HG03139 (cell line): ENCODE results near the gene AEBP1.

ENCODE experiments used
- ATAC-seq: cut with Tn5 transposase; IDR thresholded peaks from one replicate; pipeline ENCODE4 v1.9.1; 2021; ENCODE audit not compliant: unreplicated experiment

AEBP1 gene

GRCh38 chr7:44104860-44105771 is 971 bp downstream of the AEBP1 start:
- no peak for ATAC-seq

GRCh38 chr7:44105832-44106231 is 1.7 kb downstream of the AEBP1 start:
- no peak for ATAC-seq

GRCh38 chr7:44106311-44107065 is 2.3 kb downstream of the AEBP1 start:
- no peak for ATAC-seq

- ATAC-seq = no peak
These were observed 3.2 kb downstream of the AEBP1 start for GRCh38 chr7:44107116-44107960.

GRCh38 chr7:44107961-44108767 is 4.0 kb downstream of the AEBP1 start:
- no peak for ATAC-seq

GRCh38 chr7:44108768-44109750 is 4.9 kb downstream of the AEBP1 start:
- ATAC-seq = no peak

GRCh38 chr7:44109991-44110390 is 5.8 kb downstream of the AEBP1 start:
- ATAC-seq = no peak

GRCh38 chr7:44110719-44111635 is 6.8 kb downstream of the AEBP1 start:
- ATAC-seq = no peak

- no peak for ATAC-seq
These were observed 7.6 kb downstream of the AEBP1 start for GRCh38 chr7:44111761-44112160.

GRCh38 chr7:44112231-44112996 is 8.3 kb downstream of the AEBP1 start:
- no peak for ATAC-seq

- ATAC-seq = no peak
These were observed 9.0 kb downstream of the AEBP1 start for GRCh38 chr7:44112997-44113763.

GRCh38 chr7:44113764-44114354 is 9.7 kb downstream of the AEBP1 start:
- ATAC-seq = no peak

- ATAC-seq = no peak
These were observed 10.6 kb downstream of the AEBP1 start for GRCh38 chr7:44114586-44115310.

GRCh38 chr7:44116087-44116788 is 12.1 kb downstream of the AEBP1 start:
- ATAC-seq = no peak
